ENCODE results near the gene DSC2.
A peak's percentile ranks its signal among the peaks of the same experiment; 100 is the strongest.

Gene DSC2

GRCh38 chr18:31098878-31099277 is 3.3 kb downstream of the DSC2 start:
- ATAC-seq (no peak), DNase-seq (no peak)

GRCh38 chr18:31097666-31098065 is 4.6 kb downstream of the DSC2 start:
- ATAC-seq (no peak), DNase-seq (no peak)

- ATAC-seq = no peak
- no peak for DNase-seq
Observed at GRCh38 chr18:31093880-31094279, 8.3 kb downstream of the DSC2 start.

DNA sequence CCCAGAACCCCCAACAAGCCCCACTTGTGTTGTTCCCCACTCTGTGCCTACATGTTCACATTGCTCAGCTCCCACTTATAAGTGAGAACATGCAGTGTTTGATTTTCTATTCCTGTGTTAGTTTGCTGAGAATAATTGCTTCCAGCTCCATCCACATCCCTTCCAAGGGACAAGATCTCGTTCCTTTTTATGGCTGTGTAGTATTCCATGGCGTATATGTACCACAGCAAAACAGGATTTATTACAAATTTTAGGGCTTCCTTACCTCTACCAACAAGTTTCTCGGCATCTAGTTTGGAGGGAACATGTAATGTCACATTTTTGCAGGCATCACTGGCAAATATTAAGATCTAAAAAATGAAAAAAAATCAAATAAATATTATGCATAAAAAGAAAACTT is 8.9 kb downstream of the DSC2 start:
- ATAC-seq (no peak), DNase-seq (no peak)

GRCh38 chr18:31091350-31091749 is 10.9 kb downstream of the DSC2 start:
- ATAC-seq = no peak
- no peak for DNase-seq

DNA sequence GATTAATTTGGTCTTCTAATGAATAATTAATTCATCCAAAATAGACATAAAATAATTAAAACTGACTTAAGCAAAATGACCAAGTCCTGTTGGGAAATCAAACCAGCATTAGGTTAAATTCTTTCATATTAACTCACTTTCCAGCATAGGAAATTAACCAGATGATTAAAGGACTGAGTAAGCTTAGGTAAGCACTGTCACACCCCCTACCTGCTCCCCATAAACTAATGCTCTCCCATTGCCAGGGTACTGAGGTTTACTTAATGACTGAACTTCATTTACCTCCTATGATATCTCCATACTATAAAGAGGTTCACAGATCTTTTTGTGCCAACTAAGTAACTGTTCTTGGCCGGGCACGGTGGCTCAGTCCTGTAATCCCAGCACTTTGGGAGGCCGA is 13.7 kb downstream of the DSC2 start:
- DNase-seq (no peak), ATAC-seq (no peak)

GRCh38 chr18:31079973-31080372 is 22.2 kb downstream of the DSC2 start:
- ATAC-seq (no peak), DNase-seq (no peak)

GRCh38 chr18:31077878-31078277 is 24.3 kb downstream of the DSC2 start:
- ATAC-seq (no peak), DNase-seq (no peak)

DNA sequence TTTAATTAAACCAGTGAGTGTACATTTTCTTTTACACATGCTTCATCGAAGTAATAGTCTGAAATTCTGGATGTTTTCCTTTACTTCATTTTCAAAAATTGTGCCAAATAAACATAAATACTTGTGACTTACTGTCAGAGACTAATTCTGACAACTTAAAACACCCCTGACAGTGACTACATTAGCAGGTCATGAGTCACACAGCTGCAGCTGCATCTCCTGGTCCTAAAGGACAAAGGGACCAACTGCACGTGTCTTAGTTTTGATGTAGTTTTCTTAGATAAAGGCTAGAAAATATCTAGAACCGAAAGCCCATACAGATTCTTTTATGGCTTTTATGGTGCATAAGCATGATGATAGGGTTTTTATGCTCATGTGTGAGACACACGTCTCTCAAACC is 30.0 kb downstream of the DSC2 start:
- no peak for ATAC-seq
- DNase-seq = no peak

DNA sequence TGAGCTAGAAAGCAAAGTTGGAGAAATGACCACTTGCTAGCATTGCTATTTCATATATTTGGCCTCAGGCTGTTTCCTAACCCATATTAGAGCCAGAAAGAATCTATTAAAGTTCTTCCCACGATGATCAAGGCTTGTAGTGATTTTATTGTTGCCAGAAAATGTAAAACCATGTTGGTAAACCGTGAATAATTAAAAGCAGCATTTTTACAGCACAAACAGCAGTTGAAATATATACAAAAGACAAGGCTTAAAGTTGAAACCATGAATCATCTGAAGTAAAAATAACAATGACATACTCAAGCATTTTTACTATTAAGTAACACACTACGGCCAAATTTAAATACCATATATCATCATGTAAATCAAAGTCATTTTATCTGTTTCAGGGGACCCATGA is 32.0 kb downstream of the DSC2 start:
- DNase-seq (no peak), ATAC-seq (no peak)

DNA sequence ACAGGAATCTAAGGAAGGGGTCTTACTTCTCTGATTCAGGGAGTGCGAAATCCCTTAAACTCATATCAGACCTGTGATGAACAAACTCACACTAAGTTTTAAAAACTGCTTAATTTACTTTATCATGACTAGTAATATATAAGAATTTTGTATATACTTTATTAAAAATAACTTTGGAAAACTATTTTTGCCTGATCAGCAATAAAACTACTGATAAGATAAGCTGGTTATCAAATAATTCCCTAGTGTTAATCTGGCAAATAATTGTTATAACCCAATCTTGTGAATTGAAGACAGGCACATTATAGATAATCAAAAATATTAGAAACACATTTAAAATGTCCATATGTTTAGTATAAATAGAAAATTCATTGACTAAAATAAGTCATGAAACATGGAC is 36.0 kb downstream of the DSC2 start:
- no peak for DNase-seq
- no peak for ATAC-seq

DNA sequence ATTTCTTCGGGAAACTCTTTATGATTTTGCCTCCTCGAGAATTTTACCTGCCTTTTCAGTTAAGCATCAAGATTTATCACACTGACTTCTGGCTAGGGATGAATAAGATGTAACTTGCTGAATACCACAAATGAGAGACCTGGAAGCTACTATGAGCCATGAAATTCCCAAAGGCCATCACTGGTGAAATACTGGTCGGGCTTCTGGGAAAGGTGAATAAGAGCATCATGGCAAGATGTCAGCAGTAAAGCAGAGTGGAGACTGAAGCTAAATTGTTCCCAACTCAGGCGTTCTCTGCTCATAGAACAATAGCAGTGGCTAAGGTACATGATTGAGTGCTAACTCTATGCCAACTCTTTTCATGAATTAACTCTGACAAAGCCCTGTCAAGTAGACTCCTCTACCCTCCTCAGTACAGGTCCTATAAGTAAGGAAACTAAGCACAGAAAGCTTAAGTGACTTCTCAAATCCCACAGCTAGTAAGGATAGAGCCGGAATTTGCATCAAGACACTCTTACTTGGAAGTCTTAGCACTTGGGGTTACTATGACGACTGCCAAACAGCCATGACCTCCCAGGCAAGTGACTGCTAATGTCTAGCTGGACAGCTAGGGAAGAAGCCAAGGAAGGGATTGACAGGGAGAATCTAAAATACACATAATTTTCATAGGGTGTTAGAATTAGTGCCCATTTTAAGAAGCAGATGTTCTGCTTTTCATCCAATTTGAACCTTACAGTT is 37.0 kb downstream of the DSC2 start:
- no peak for ATAC-seq
- DNase-seq = no peak

GRCh38 chr18:31064130-31064529 is 38.1 kb downstream of the DSC2 start:
- DNase-seq = no peak

GRCh38 chr18:31061945-31062344 is 40.3 kb downstream of the DSC2 start:
- ATAC-seq (peak; percentile 50), DNase-seq (no peak)

More at GRCh38 chr18:31064130-31064529, 38.1 kb downstream of the DSC2 start:
- ATAC-seq = peak; percentile 81

GRCh38 chr18:31058897-31059296 is 43.3 kb downstream of the DSC2 start:
- ATAC-seq (no peak), DNase-seq (no peak)

GRCh38 chr18:31057917-31058316 is 44.3 kb downstream of the DSC2 start:
- no peak for ATAC-seq
- DNase-seq = no peak

DNA sequence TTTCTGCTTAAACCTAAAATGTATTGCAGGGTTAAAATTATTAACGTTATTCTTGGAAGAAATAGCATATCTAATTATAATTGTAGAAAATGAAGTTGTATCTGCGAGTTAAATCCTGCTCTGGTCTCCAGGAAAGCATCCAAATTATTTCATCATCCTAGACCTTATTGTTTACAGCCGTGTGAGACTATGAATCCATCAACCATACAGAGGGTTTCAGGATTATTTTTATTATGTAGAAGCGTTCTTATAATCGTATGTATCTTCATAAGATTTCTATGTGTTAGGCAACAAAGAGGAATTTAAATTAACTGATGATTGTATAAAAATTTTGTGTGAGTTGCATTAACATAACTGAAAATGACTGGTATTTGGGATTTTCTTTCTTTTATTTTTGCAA is 45.2 kb downstream of the DSC2 start:
- ATAC-seq = no peak
- DNase-seq = no peak

DNA sequence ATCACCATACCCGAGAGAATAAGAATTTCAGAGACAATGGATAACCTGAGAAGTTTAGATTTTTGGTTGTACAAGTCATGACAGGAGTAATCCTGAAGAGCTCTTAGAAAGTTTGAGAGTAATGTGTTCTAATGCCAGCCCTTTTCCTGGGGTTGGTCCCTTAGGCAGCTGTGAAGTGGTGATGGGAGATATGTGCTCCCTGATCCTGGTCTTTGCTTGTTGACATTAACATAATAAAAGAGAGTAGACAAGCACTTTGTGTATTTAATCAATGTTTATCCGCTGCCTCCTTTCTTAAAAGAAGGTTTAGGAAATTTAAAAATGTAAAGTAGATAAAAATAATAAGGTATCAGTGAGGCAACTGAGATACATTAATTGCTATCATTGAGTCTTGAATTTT is 45.9 kb downstream of the DSC2 start:
- ATAC-seq (no peak), DNase-seq (no peak)

DNA sequence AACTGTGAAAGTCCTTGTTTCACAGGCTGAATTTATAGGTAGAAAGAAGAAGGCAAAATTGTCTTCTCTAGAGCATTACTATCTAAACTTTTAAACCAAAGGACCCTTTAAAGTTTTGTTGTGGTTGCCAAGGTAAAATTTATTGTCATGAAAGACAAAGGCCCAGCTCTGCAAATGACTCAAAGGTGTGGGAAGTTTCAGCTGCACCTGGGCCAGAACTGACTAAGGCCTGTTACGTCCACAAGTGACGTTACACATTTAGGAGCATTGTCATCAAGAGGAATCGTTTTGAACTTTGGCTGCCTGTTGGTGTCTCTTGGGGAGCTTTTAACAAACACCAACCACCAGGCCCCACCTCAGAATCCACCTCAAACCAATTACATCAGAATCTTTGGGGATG is 51.6 kb downstream of the DSC2 start:
- ATAC-seq = no peak
- no peak for DNase-seq

DNA sequence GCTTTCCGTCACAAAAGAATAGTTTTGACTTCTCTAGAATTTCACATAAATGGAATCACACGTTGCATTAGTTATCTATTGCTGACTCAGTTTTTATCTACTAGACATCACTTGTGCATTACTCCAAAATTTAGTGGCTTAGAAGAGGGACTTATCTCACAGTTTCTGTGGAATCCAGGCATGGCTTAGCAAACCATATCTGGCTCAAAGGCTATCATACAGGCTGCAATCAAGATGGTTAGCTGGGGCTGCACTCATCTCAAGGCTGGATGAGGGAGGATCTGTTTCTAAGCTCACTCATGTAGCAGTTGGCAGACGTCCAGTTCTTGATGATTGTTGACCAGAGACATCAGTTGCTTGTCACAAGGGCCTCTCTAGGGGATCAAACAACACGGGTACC is 53.0 kb downstream of the DSC2 start:
- DNase-seq (no peak), ATAC-seq (no peak)

- no peak for DNase-seq
- ATAC-seq = no peak
Observed at GRCh38 chr18:31048216-31048615, 54.0 kb downstream of the DSC2 start.

GRCh38 chr18:31046916-31047315 is 55.3 kb downstream of the DSC2 start:
- ATAC-seq = no peak
- DNase-seq = no peak

DNA sequence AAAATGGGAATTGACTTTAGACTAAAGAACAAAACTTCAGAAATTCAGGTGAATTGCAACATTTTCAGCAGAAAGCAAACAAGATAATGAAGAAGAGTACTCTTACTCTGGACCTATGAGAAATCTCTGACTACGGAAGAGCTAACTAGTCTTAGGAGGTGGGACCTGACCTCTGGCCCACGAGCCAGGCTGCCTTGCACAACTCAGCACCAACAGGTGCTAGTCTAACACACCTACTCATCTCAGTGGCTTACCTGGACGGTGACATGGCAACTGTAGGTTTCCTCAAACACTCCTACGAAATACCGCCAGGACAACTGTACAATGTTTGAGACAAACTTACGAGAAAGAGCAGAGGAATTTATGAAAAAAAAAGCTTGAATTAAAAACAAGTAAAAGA is 56.6 kb downstream of the DSC2 start:
- no peak for ATAC-seq
- no peak for DNase-seq

DNA sequence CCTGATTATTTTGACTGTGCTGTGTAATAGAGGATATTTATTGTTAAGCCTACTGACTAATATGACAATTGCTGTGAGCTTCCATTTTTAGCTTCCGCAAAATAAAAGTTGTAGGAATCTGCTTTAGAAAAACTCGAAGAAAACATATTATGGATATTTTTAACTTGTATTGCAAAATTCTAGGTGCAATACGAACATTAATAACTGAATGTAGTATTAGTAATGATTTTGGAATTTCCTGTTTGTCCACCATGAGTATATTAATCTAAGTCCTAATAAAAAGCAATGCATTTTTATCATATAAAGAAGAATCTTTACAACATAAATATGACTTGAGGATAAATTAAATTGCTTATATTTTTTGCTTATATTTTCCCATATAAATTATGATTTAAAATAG is 57.3 kb downstream of the DSC2 start:
- DNase-seq = no peak
- ATAC-seq = no peak

GRCh38 chr18:31043709-31044108 is 58.5 kb downstream of the DSC2 start:
- no peak for ATAC-seq
- no peak for DNase-seq
